Mesothelial cell of epicardium (in vitro differentiated cells): ENCODE results near the gene GNAI2. TPM values are rescaled to one million over a fixed set of nuclear protein-coding genes. Genes with fewer than 3 reads are reported as not detected.

Experiments used
- DNase-seq, 2 experiments: peaks; one replicate each; pipeline ENCODE4 v3.0.0; 2021; ENCODE audit warnings: low spot score in 2 of 2; ENCODE audit not compliant: unreplicated experiment in 2 of 2
- H3K27ac Mint-ChIP-seq: 2 replicates; pipeline ENCODE4 v1.8.0; 2021; ENCODE audit warnings: mixed read lengths
- H3K27me3 Mint-ChIP-seq: 2 replicates; pipeline ENCODE4 v1.8.0; 2021; ENCODE audit warnings: low read depth, mixed read lengths
- H3K36me3 Mint-ChIP-seq: 2 replicates; pipeline ENCODE4 v1.8.0; 2021; ENCODE audit warnings: mixed read lengths
- H3K4me1 Mint-ChIP-seq: 2 replicates; pipeline ENCODE4 v1.8.0; 2021; ENCODE audit warnings: mixed read lengths
- H3K4me3 Mint-ChIP-seq: 2 replicates; pipeline ENCODE4 v1.8.0; 2021; ENCODE audit warnings: mild to moderate bottlenecking, moderate library complexity, mixed read lengths
- H3K9me3 Mint-ChIP-seq: 2 replicates; pipeline ENCODE4 v1.8.0; 2021; ENCODE audit warnings: mixed read lengths
- total RNA-seq: library from RNA; stranded (reverse); gene quantifications from 3 replicates; pipeline ENCODE4 v1.2.1, GENCODE V29; 2021
- TF ChIP-seq, protein P1 (sequence below): fragments of 200-600 bp; sonication (generic); IDR thresholded peaks from one replicate; pipeline ENCODE4 v1.5.0; 2021; ENCODE audit warnings: antibody characterized with exemption; ENCODE audit not compliant: unreplicated experiment

GNAI2 gene
- total RNA-seq, 1 donor from 2014 or later = 156 TPM

- TF ChIP-seq, protein P1, sequence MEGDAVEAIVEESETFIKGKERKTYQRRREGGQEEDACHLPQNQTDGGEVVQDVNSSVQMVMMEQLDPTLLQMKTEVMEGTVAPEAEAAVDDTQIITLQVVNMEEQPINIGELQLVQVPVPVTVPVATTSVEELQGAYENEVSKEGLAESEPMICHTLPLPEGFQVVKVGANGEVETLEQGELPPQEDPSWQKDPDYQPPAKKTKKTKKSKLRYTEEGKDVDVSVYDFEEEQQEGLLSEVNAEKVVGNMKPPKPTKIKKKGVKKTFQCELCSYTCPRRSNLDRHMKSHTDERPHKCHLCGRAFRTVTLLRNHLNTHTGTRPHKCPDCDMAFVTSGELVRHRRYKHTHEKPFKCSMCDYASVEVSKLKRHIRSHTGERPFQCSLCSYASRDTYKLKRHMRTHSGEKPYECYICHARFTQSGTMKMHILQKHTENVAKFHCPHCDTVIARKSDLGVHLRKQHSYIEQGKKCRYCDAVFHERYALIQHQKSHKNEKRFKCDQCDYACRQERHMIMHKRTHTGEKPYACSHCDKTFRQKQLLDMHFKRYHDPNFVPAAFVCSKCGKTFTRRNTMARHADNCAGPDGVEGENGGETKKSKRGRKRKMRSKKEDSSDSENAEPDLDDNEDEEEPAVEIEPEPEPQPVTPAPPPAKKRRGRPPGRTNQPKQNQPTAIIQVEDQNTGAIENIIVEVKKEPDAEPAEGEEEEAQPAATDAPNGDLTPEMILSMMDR = peak; percentile 6
- Mint-ChIP-seq H3K4me3 (no peak overlapping the region), H3K36me3 (no peaks in the 10 kb centered on the region), H3K27me3 (peaks cover 39% of the 10 kb centered on the region), H3K4me1 (no peaks in the 10 kb centered on the region), H3K9me3 (no peaks in the 10 kb centered on the region), H3K27ac (no peak overlapping the region)
- no peak for DNase-seq
These were observed 41.0 kb upstream of the GNAI2 start for GRCh38 chr3:50194903-50195500.

GRCh38 chr3:50195501-50196252, 40.3 kb upstream of the GNAI2 start:
- Mint-ChIP-seq H3K36me3 (no peaks in the 10 kb centered on the region), H3K27ac (no peak overlapping the region), H3K4me3 (no peak overlapping the region), H3K27me3 (peaks cover 39% of the 10 kb centered on the region), H3K4me1 (no peaks in the 10 kb centered on the region), H3K9me3 (no peaks in the 10 kb centered on the region)
- TF ChIP-seq, protein P1 = no peak
- no peak for DNase-seq

GRCh38 chr3:50196253-50196801, 39.7 kb upstream of the GNAI2 start:
- Mint-ChIP-seq H3K9me3 (no peaks in the 10 kb centered on the region), H3K4me1 (no peaks in the 10 kb centered on the region), H3K4me3 (no peak overlapping the region), H3K27ac (no peak overlapping the region), H3K27me3 (peaks cover 39% of the 10 kb centered on the region), H3K36me3 (no peaks in the 10 kb centered on the region)
- TF ChIP-seq, protein P1 = no peak
- no peak for DNase-seq

DNA sequence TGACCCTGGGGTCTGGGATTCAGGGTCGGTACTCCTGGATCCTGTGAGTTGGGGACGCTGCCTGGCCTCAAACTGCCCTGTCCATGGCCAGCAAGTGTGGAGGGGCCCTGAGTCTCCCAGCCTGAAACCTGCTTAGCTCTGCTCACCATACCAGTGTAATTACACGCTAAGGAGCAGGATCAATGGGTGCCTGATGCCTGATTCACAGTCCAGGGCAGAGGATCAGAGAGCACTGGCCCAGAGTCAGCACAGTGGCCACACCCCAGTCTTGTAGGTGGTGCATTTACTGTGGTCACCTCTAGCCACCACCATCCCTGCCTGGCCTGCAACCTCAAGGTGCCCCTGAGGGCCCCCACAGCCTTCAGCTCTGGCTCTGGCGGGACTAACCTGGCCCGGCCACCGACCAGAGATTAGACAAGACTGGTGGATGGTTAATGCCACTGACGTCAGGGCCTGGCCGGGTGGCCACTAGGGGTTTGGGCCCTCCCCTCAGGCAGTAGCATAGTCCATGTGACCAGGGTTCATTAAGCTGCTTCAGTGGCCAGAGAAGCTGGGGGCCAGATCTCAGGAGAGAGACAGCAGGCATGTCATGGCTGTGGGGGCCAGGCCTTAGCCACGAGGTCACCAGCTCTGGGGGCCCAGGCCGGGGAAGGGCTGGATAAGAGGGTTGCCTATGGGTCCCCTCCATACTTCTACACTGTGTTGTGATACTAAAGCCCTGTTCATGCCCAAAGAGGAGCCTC, 34.3 kb upstream of the GNAI2 start:
- H3K36me3 Mint-ChIP-seq = no peaks in the 10 kb centered on the region
- H3K27me3 Mint-ChIP-seq = peaks cover 36% of the 10 kb centered on the region

GRCh38 chr3:50202353-50203112, 33.5 kb upstream of the GNAI2 start:
- peaks cover 39% of the 10 kb centered on the region for H3K27me3 Mint-ChIP-seq
- H3K36me3 Mint-ChIP-seq = no peaks in the 10 kb centered on the region
- H3K4me1 Mint-ChIP-seq = peaks cover 1% of the 10 kb centered on the region
- H3K4me3 Mint-ChIP-seq = no peak overlapping the region
- TF ChIP-seq, protein P1 = no peak
- no peak overlapping the region for H3K27ac Mint-ChIP-seq
- DNase-seq = no peak
- H3K9me3 Mint-ChIP-seq = no peaks in the 10 kb centered on the region

More for the DNA sequence above, 34.3 kb upstream of the GNAI2 start:
- H3K9me3 Mint-ChIP-seq = no peaks in the 10 kb centered on the region
- peaks cover 1% of the 10 kb centered on the region for H3K4me1 Mint-ChIP-seq
- no peak overlapping the region for H3K27ac Mint-ChIP-seq
- no peak overlapping the region for H3K4me3 Mint-ChIP-seq
- TF ChIP-seq, protein P1 = no peak
- DNase-seq = no peak
